A673 (cell line): ENCODE data around the gene C1orf115. TPM values are rescaled to one million over a fixed set of nuclear protein-coding genes. Genes with fewer than 3 reads are reported as not detected.

Experiments used
- BruUV-seq: library from RNA; stranded (reverse); fragments of 400-500 nt; replicated peaks from 2 replicates; lab custom pipeline; 2021; lab: Mats Ljungman, UMichigan
- CTCF ChIA-PET: fragments of 300-600 bp; sonication (Branson Sonifier 250); formaldehyde crosslinking; loops from one replicate; lab custom pipeline; 2022; ENCODE audit warnings: antibody characterized with exemption; lab: Charles Lee
- POLR2A ChIA-PET: fragments of 300-600 bp; sonication (Branson Sonifier 250); formaldehyde crosslinking; loops from one replicate; lab custom pipeline; 2022; ENCODE audit warnings: antibody characterized with exemption; ENCODE audit not compliant: low non-redundant PET; lab: Charles Lee
- DNase-seq: peaks from one replicate; pipeline ENCODE4 v3.0.0-alpha.2; 2015; ENCODE audit warnings: low spot score
- H3K27ac ChIP-seq: fragments of 200-600 bp; sonication (generic); 2 replicates; pipeline ENCODE4 v1.5.1; 2016; ENCODE audit warnings: mixed run types, low read depth, mild to moderate bottlenecking, mixed read lengths, antibody characterized with exemption, low read length; ENCODE audit not compliant: poor library complexity, severe bottlenecking
- H3K27me3 ChIP-seq: fragments of 200-600 bp; sonication (generic); replicated peaks from 2 replicates; pipeline ENCODE4 v1.6.1; 2017; ENCODE audit warnings: mixed run types, low read depth, mild to moderate bottlenecking, mixed read lengths, antibody characterized with exemption, low read length; ENCODE audit not compliant: insufficient read depth, poor library complexity
- H3K36me3 ChIP-seq: fragments of 200-600 bp; sonication (generic); 2 replicates; pipeline ENCODE4 v1.6.1; 2016; ENCODE audit warnings: mixed run types, mild to moderate bottlenecking, mixed read lengths, antibody characterized with exemption, low read length; ENCODE audit not compliant: insufficient read depth, poor library complexity, severe bottlenecking
- H3K4me1 ChIP-seq: fragments of 200-600 bp; sonication (generic); 2 replicates; pipeline ENCODE4 v1.6.1; 2017; ENCODE audit warnings: mixed run types, mild to moderate bottlenecking, mixed read lengths, antibody characterized with exemption, low read length; ENCODE audit not compliant: insufficient read depth, poor library complexity, severe bottlenecking
- H3K4me3 ChIP-seq: fragments of 200-600 bp; sonication (generic); 2 replicates; pipeline ENCODE4 v1.5.1; 2016; ENCODE audit warnings: low read depth, mixed run types, mild to moderate bottlenecking, mixed read lengths, low read length; ENCODE audit not compliant: poor library complexity, severe bottlenecking
- H3K9me3 ChIP-seq: fragments of 200-600 bp; sonication (generic); 2 replicates; pipeline ENCODE4 v1.6.1; 2016; ENCODE audit warnings: mixed run types, low read depth, mild to moderate bottlenecking, mixed read lengths, antibody characterized with exemption, low read length; ENCODE audit not compliant: poor library complexity, severe bottlenecking
- CTCF ChIP-seq: fragments of 300-800, 200-600 bp; sonication (generic); conservative IDR thresholded peaks from 2 replicates; pipeline ENCODE4 v1.5.1; 2017; ENCODE audit warnings: low read depth, mild to moderate bottlenecking, antibody characterized with exemption, low read length, moderate library complexity, mixed read lengths
- EZH2 ChIP-seq: fragments of 200-600 bp; sonication (generic); IDR thresholded peaks from 2 replicates; pipeline ENCODE4 v1.6.1; 2017; ENCODE audit warnings: borderline replicate concordance, low read depth, mild to moderate bottlenecking, mixed read lengths, antibody characterized with exemption, low read length; ENCODE audit not compliant: poor library complexity, severe bottlenecking
- intact Hi-C: fragments of 100-400 bp; cut with micrococcal nuclease; formaldehyde crosslinking; loops from one replicate; pipeline ENCODE4 v1.10.0; 2022; ENCODE audit not compliant: unreplicated experiment
- total RNA-seq: library from RNA; stranded (reverse); gene quantifications from 2 replicates; pipeline ENCODE4 v1.2.3, GENCODE V29; 2021

C1orf115 gene
- total RNA-seq, 1 experiment from 2014 or later, result 0.11 TPM

- H3K27ac ChIP-seq, result no peak overlapping the region
- DNase-seq, result no peak
- no TSS peak for BruUV-seq
- ChIA-PET POLR2A (no interaction called here), CTCF (no interaction called here)
- no peaks in the 10 kb centered on the region for H3K36me3 ChIP-seq
- intact Hi-C loops, result no loop called here
- no peak overlapping the region for H3K4me3 ChIP-seq
- TF ChIP-seq CTCF (no peak), EZH2 (no peak)
- H3K27me3 ChIP-seq, result peaks cover 27% of the 10 kb centered on the region
- H3K4me1 ChIP-seq, result peaks cover 4% of the 10 kb centered on the region
- no peaks in the 10 kb centered on the region for H3K9me3 ChIP-seq
These were observed 2.4 kb upstream of the C1orf115 start for GRCh38 chr1:220687809-220688208.

- Histone ChIP-seq H3K27ac (no peak overlapping the region), H3K4me3 (peak overlapping the region; percentile 49), H3K36me3 (no peaks in the 10 kb centered on the region), H3K9me3 (no peaks in the 10 kb centered on the region), H3K27me3 (peaks cover 44% of the 10 kb centered on the region), H3K4me1 (peaks cover 4% of the 10 kb centered on the region)
- CTCF ChIA-PET, result no interaction called here
- DNase-seq, result no peak
- intact Hi-C loops, result no loop called here
- POLR2A ChIA-PET, result no interaction called here
- no TSS peak for BruUV-seq
- TF ChIP-seq CTCF (no peak), EZH2 (no peak)
These were observed 497 bp upstream of the C1orf115 start for GRCh38 chr1:220689666-220690065.

- no peaks in the 10 kb centered on the region for H3K9me3 ChIP-seq
- H3K36me3 ChIP-seq, result no peaks in the 10 kb centered on the region
- peaks cover 51% of the 10 kb centered on the region for H3K27me3 ChIP-seq
- CTCF ChIA-PET, result interaction anchor here (0.6 kb wide), 2 partner anchors 10 to 43 kb away, joined by 3 to 4 read pairs; no protein-coding TSS in a partner anchor
- DNase-seq, result no peak
- intact Hi-C loops, result no loop called here
- no peak overlapping the region for H3K4me3 ChIP-seq
- no TSS peak for BruUV-seq
- H3K27ac ChIP-seq, result no peak overlapping the region
- TF ChIP-seq EZH2, result no peak
- no peak for TF ChIP-seq CTCF
- peaks cover 4% of the 10 kb centered on the region for H3K4me1 ChIP-seq
- POLR2A ChIA-PET, result no interaction called here
These were observed 1.0 kb downstream of the C1orf115 start for GRCh38 chr1:220691053-220691684.
